WI38 (cell line): ENCODE data around the gene BCL2.

Experiments
- H3K4me3 ChIP-seq: 2 replicates; pipeline ENCODE4 v1.5.1; 2011; ENCODE audit warnings: low read depth, mild to moderate bottlenecking, control low read depth, low read length
- TF ChIP-seq, protein P1 (sequence below): IDR thresholded peaks from 2 replicates; pipeline ENCODE4 v1.5.1; 2012; ENCODE audit warnings: low read depth, mild to moderate bottlenecking, control low read depth, low read length

BCL2 gene

DNA sequence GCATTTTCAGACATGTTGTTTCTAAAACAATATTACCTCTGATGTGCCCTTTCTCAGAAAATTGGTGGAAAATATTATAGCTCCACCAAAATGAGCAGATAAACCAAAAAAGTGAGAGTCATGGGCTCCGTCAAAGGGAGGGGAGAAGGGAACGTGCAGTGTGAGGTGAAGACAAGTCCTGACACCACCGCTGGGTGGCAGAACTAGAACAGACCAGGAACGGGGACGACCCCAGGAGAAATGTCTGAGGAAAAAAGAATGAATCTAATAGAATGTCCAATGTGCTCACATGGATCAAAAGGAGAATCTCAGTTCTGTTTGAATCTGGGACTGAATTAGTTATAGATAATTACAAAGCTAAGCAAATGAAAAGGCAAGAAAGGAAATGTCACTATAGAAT, 22.6 kb upstream of the BCL2 start:
- TF ChIP-seq, protein P1, sequence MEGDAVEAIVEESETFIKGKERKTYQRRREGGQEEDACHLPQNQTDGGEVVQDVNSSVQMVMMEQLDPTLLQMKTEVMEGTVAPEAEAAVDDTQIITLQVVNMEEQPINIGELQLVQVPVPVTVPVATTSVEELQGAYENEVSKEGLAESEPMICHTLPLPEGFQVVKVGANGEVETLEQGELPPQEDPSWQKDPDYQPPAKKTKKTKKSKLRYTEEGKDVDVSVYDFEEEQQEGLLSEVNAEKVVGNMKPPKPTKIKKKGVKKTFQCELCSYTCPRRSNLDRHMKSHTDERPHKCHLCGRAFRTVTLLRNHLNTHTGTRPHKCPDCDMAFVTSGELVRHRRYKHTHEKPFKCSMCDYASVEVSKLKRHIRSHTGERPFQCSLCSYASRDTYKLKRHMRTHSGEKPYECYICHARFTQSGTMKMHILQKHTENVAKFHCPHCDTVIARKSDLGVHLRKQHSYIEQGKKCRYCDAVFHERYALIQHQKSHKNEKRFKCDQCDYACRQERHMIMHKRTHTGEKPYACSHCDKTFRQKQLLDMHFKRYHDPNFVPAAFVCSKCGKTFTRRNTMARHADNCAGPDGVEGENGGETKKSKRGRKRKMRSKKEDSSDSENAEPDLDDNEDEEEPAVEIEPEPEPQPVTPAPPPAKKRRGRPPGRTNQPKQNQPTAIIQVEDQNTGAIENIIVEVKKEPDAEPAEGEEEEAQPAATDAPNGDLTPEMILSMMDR, result peak; percentile 55
- H3K4me3 ChIP-seq, result no peak overlapping the region

DNA sequence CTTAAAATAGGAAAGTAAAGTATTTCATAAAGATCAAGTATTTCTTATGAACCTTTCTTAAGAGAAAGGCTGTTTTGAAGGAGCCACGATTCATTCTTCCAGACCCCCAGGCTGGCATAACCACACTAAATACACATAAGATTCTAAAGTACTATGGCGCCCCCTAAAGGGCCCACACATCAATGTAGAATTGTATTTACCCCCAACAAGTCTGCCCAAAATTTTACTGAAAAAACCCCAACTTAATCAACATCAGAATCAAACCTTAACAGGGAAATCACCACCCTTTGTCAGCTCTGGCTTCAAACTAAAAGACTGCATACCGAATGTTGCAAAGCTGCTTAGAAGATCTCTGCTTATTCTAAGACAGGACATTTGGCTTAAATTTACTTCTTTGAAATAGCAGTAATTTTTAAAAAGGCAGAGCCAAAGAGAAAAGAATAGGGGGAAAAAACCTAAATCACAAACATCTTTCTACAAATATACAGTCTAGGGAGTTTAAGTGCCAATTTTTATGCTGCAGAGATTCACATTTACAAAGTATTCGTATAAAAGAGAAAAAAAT, 20.4 kb upstream of the BCL2 start:
- no peak overlapping the region for H3K4me3 ChIP-seq

DNA sequence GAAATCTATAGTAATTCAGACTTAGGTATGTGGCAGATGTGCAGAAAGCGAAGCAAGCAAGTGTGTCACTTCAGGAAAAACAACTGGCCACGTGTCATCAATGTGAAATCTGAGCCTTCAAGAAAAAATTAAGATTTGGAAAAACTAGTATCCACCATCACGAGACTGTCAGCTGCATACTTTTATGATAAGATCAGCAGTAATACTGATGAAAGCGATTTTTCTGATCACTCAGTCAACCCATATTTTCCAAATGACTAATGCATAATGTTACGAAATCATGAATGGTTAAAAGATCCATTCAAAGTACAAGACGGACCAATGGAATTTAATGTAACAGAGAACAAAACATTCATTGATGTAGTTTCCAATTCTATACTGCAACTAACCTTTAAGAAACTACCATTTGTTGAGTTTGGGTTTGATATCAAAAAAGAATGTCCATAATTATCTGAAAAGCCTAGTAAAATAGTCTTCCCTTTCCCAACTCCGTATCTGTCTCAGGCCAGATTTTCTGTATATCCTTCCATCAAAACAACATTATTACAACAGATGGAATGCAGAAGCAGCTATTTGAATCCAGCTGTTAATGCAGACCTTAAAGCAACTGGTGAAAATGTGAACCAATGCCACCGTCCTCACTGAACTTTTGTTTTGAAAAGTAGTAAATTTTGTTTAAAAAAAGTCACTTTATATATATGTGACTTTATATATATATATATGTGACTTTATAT, 17.0 kb upstream of the BCL2 start:
- H3K4me3 ChIP-seq, result no peak overlapping the region
- TF ChIP-seq, protein P1, result no peak

More for the DNA sequence above, 20.4 kb upstream of the BCL2 start:
- TF ChIP-seq, protein P1, result 0 out of 2 replicates have a peak, but pooled peaks have one; percentile 18

DNA sequence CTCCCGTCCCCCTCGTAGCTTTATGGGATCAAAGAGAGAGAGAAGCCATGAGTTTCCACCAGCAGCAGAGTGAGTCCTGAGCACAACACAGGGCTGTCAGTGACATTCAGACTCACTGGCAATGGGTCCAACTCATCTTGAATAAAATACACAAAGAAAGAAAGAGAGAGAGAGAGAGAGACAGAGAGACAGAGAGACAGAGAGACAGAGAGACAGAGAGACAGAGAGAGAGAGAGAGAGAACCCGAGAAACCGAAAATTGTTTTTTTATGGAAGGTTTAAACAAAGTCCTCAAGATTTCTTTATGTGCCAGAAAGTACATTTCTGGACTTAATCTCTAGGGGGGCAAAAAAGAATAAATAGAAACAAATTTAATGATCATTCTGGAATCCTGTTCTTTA, 11.5 kb upstream of the BCL2 start:
- TF ChIP-seq, protein P1, result no peak
- H3K4me3 ChIP-seq, result no peak overlapping the region

DNA sequence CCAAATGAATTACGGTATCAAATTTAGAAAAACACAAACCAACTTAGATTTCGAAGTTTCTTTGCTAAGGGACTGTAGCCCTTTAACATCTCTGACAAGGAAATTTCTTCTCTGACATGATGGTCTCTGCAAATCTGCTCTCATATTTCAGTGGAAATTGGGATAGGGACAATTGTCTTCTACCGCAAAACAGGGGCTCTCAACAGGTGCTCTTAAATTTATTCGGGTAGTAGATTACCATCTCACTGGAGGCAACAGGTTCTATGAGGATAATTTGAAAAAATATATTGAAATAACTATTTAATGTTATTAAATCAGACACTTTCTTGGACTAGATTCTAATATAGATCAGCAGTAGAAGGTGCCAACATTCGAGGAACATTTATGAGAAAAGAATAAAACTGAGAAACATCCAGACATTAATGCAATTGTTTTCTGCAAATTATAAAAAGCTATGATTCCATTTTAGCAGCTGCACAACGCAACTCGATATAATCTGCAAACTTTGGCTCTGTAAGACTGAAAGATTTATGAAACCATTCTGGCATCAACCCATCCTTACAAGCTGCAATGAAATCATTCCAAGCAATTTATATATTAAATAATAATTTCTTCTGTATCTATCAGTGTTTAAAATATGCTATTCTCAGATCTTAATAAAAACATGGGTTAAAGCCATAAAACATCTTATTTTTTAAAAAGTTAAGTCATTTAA, 10.0 kb upstream of the BCL2 start:
- H3K4me3 ChIP-seq, result no peak overlapping the region
- TF ChIP-seq, protein P1, result no peak

DNA sequence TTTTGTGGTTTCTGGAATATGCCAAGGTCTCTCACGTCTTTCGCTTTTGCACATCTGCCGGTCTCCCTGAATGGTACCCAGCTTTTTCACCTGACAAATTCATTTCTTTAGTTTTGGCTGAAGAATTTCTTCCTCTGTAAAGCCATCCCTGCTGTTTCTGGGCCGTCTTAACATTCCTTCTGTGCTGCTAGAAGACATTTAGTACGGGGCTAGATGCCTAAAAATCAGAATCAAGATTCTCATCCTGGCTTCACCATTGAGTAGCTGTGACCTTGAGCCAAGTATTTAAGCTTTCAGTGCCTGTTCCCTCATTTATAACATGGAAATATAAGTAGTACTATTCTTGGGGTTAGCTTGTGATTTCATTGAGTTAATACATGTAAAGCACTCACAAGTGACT, 6.4 kb upstream of the BCL2 start:
- TF ChIP-seq, protein P1, result no peak
- H3K4me3 ChIP-seq, result no peak overlapping the region
